Uterus (tissue), 2 donors: Measurements from ENCODE around the gene NEAT1.

Experiments used
- CTCF ChIP-seq, 4 experiments: fragments of 200-600 bp in 2 of 4; fragments of 450-650 bp in 2 of 4; sonication (generic) in 2 of 4; IDR thresholded peaks; one replicate each; pipeline ENCODE4 v1.5.1; 2016 to 2019; ENCODE audit warnings: antibody characterized with exemption in 4 of 4, mild to moderate bottlenecking in 2 of 4, moderate library complexity in 1 of 4
- POLR2A ChIP-seq, 2 donors: fragments of 450-650 bp; IDR thresholded peaks; one replicate each; pipeline ENCODE4 v1.6.1; 2016; ENCODE audit warnings: antibody characterized with exemption in 2 of 2, mild to moderate bottlenecking in 1 of 2, moderate library complexity in 1 of 2

GRCh38 chr11:65404210-65404609 lies 18.4 kb upstream of the NEAT1 start:
- no peak for TF ChIP-seq POLR2A (IDR thresholded peaks at IDR 0.05)
- no peak for TF ChIP-seq CTCF (IDR thresholded peaks at IDR 0.05)
